Measurements from ENCODE around the gene HYAL1.
"Not testable (repeated sequence)": the region's sequence is repeated elsewhere in the genome, so short reads cannot be mapped to it uniquely, and the experiment has no call there.

Gene HYAL1

GRCh38 chr3:50278123-50278879 is 25.1 kb downstream of the HYAL1 start:
- peaks cover 5% of the 10 kb centered on the region for H3K4me1 ChIP-seq (ENCODE audit: control insufficient read depth, insufficient read depth, low read length)
- H3K36me3 ChIP-seq (ENCODE audit: control insufficient read depth, insufficient read depth, low read length): no peaks in the 10 kb centered on the region
- no peak overlapping the region for H3K27ac ChIP-seq (ENCODE audit: low read depth, low read length)
- peaks cover 9% of the 10 kb centered on the region for H3K27me3 ChIP-seq (ENCODE audit: control insufficient read depth, insufficient read depth, low read length)
- no peak overlapping the region for H3K9ac ChIP-seq (ENCODE audit: low read length)
- H3K4me3 ChIP-seq (ENCODE audit: low read length): no peak overlapping the region

GRCh38 chr3:50276762-50277101 is 26.6 kb downstream of the HYAL1 start:
- Histone ChIP-seq H3K36me3 (ENCODE audit: control insufficient read depth, insufficient read depth, low read length) (no peaks in the 10 kb centered on the region), H3K27me3 (ENCODE audit: control insufficient read depth, insufficient read depth, low read length) (peaks cover 9% of the 10 kb centered on the region), H3K27ac (ENCODE audit: low read depth, low read length) (no peak overlapping the region), H3K4me3 (ENCODE audit: low read length) (no peak overlapping the region), H3K9ac (ENCODE audit: low read length) (no peak overlapping the region), H3K4me1 (ENCODE audit: control insufficient read depth, insufficient read depth, low read length) (peaks cover 5% of the 10 kb centered on the region)

GRCh38 chr3:50275996-50276761 is 27.2 kb downstream of the HYAL1 start:
- Histone ChIP-seq H3K4me1 (ENCODE audit: control insufficient read depth, insufficient read depth, low read length) (peaks cover 5% of the 10 kb centered on the region), H3K36me3 (ENCODE audit: control insufficient read depth, insufficient read depth, low read length) (no peaks in the 10 kb centered on the region), H3K27ac (ENCODE audit: low read depth, low read length) (no peak overlapping the region), H3K4me3 (ENCODE audit: low read length) (no peak overlapping the region), H3K27me3 (ENCODE audit: control insufficient read depth, insufficient read depth, low read length) (peaks cover 9% of the 10 kb centered on the region), H3K9ac (ENCODE audit: low read length) (no peak overlapping the region)

GRCh38 chr3:50275141-50275995 is 28.0 kb downstream of the HYAL1 start:
- Histone ChIP-seq H3K36me3 (ENCODE audit: control insufficient read depth, insufficient read depth, low read length) (no peaks in the 10 kb centered on the region), H3K4me1 (ENCODE audit: control insufficient read depth, insufficient read depth, low read length) (peaks cover 5% of the 10 kb centered on the region), H3K4me3 (ENCODE audit: low read length) (no peak overlapping the region), H3K27me3 (ENCODE audit: control insufficient read depth, insufficient read depth, low read length) (peaks cover 9% of the 10 kb centered on the region), H3K9ac (ENCODE audit: low read length) (no peak overlapping the region), H3K27ac (ENCODE audit: low read depth, low read length) (no peak overlapping the region)

- no peak overlapping the region for H3K9ac ChIP-seq (ENCODE audit: low read length)
These were observed 28.8 kb downstream of the HYAL1 start for GRCh38 chr3:50274371-50275104.

GRCh38 chr3:50273689-50274065 is 29.7 kb downstream of the HYAL1 start:
- peaks cover 10% of the 10 kb centered on the region for H3K4me1 ChIP-seq (ENCODE audit: control insufficient read depth, insufficient read depth, low read length)
- H3K4me3 ChIP-seq (ENCODE audit: low read length): no peak overlapping the region
- no peaks in the 10 kb centered on the region for H3K36me3 ChIP-seq (ENCODE audit: control insufficient read depth, insufficient read depth, low read length)
- no peak overlapping the region for H3K27ac ChIP-seq (ENCODE audit: low read depth, low read length)
- no peak overlapping the region for H3K9ac ChIP-seq (ENCODE audit: low read length)
- peaks cover 9% of the 10 kb centered on the region for H3K27me3 ChIP-seq (ENCODE audit: control insufficient read depth, insufficient read depth, low read length)

More at GRCh38 chr3:50274371-50275104, 28.8 kb downstream of the HYAL1 start:
- no peak overlapping the region for H3K4me3 ChIP-seq (ENCODE audit: low read length)
- H3K27me3 ChIP-seq (ENCODE audit: control insufficient read depth, insufficient read depth, low read length): peaks cover 9% of the 10 kb centered on the region
- H3K36me3 ChIP-seq (ENCODE audit: control insufficient read depth, insufficient read depth, low read length): no peaks in the 10 kb centered on the region
- H3K4me1 ChIP-seq (ENCODE audit: control insufficient read depth, insufficient read depth, low read length): peaks cover 9% of the 10 kb centered on the region
- H3K27ac ChIP-seq (ENCODE audit: low read depth, low read length): no peak overlapping the region

- Histone ChIP-seq H3K9ac (ENCODE audit: low read length) (no peak overlapping the region), H3K36me3 (ENCODE audit: control insufficient read depth, insufficient read depth, low read length) (no peaks in the 10 kb centered on the region), H3K4me1 (ENCODE audit: control insufficient read depth, insufficient read depth, low read length) (peaks cover 16% of the 10 kb centered on the region), H3K27me3 (ENCODE audit: control insufficient read depth, insufficient read depth, low read length) (peaks cover 9% of the 10 kb centered on the region), H3K4me3 (ENCODE audit: low read length) (peak overlapping the region; percentile 57), H3K27ac (ENCODE audit: low read depth, low read length) (no peak overlapping the region)
These were observed 30.3 kb downstream of the HYAL1 start for GRCh38 chr3:50272911-50273688.

GRCh38 chr3:50272538-50272910 is 30.9 kb downstream of the HYAL1 start:
- not testable (repeated sequence) for H3K9ac ChIP-seq (ENCODE audit: low read length); H3K27ac ChIP-seq (ENCODE audit: low read depth, low read length); H3K27me3 ChIP-seq (ENCODE audit: control insufficient read depth, insufficient read depth, low read length); H3K36me3 ChIP-seq (ENCODE audit: control insufficient read depth, insufficient read depth, low read length)
- Histone ChIP-seq H3K4me3 (ENCODE audit: low read length) (peak overlapping the region; percentile 57), H3K4me1 (ENCODE audit: control insufficient read depth, insufficient read depth, low read length) (peaks cover 18% of the 10 kb centered on the region)

- H3K27ac ChIP-seq (ENCODE audit: low read depth, low read length): no peak overlapping the region
- H3K4me1 ChIP-seq (ENCODE audit: control insufficient read depth, insufficient read depth, low read length): peaks cover 24% of the 10 kb centered on the region
- H3K4me3 ChIP-seq (ENCODE audit: low read length): no peak overlapping the region
These were observed 31.9 kb downstream of the HYAL1 start for GRCh38 chr3:50271314-50271936.

GRCh38 chr3:50270422-50271224 is 32.8 kb downstream of the HYAL1 start:
- Histone ChIP-seq H3K9ac (ENCODE audit: low read length) (no peak overlapping the region), H3K36me3 (ENCODE audit: control insufficient read depth, insufficient read depth, low read length) (no peaks in the 10 kb centered on the region), H3K27ac (ENCODE audit: low read depth, low read length) (peak overlapping the region; percentile 97), H3K4me1 (ENCODE audit: control insufficient read depth, insufficient read depth, low read length) (peaks cover 32% of the 10 kb centered on the region), H3K27me3 (ENCODE audit: control insufficient read depth, insufficient read depth, low read length) (peaks cover 9% of the 10 kb centered on the region), H3K4me3 (ENCODE audit: low read length) (peak overlapping the region; percentile 74)

More at GRCh38 chr3:50271314-50271936, 31.9 kb downstream of the HYAL1 start:
- no peak overlapping the region for H3K9ac ChIP-seq (ENCODE audit: low read length)
- no peaks in the 10 kb centered on the region for H3K36me3 ChIP-seq (ENCODE audit: control insufficient read depth, insufficient read depth, low read length)
- H3K27me3 ChIP-seq (ENCODE audit: control insufficient read depth, insufficient read depth, low read length): peaks cover 9% of the 10 kb centered on the region
